OCI-LY7 (cell line): ENCODE results near the gene MRPS22.

Experiments used
- EZH2phosphoT487 ChIP-seq: fragments of 200-600 bp; sonication (generic); IDR thresholded peaks from 2 replicates; pipeline ENCODE4 v1.6.1; 2018; ENCODE audit warnings: low read depth, borderline replicate concordance, mild to moderate bottlenecking, mixed run types, antibody characterized with exemption, low read length, moderate library complexity, mixed read lengths
- TF ChIP-seq, protein P1 (sequence below): fragments of 200-600 bp; sonication (generic); conservative IDR thresholded peaks from 2 replicates; pipeline ENCODE4 v1.5.1; 2014; ENCODE audit warnings: mild to moderate bottlenecking, antibody characterized with exemption, low read length, moderate library complexity, mixed read lengths

DNA sequence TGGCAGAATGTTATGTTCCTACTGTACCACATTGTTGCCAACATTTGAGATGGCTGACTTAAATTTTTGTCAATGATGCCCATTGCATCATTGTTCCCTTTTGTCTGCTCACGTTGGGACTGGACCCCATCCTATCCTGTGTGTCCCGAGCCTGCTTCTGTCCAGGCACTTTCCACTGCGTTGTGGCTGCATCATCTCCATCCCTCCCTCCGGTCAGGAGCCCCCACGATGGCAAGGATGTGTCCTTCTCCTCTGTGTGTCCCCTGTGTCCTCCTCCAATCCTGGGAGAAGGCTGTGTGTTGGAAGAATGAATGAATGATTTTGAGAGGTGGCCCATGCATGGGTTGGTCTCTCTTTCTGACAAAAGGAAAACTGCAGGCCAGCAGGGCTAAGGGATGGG, 19.4 kb upstream of the MRPS22 start:
- TF ChIP-seq, protein P1, sequence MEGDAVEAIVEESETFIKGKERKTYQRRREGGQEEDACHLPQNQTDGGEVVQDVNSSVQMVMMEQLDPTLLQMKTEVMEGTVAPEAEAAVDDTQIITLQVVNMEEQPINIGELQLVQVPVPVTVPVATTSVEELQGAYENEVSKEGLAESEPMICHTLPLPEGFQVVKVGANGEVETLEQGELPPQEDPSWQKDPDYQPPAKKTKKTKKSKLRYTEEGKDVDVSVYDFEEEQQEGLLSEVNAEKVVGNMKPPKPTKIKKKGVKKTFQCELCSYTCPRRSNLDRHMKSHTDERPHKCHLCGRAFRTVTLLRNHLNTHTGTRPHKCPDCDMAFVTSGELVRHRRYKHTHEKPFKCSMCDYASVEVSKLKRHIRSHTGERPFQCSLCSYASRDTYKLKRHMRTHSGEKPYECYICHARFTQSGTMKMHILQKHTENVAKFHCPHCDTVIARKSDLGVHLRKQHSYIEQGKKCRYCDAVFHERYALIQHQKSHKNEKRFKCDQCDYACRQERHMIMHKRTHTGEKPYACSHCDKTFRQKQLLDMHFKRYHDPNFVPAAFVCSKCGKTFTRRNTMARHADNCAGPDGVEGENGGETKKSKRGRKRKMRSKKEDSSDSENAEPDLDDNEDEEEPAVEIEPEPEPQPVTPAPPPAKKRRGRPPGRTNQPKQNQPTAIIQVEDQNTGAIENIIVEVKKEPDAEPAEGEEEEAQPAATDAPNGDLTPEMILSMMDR, result no peak
- no peak for TF ChIP-seq EZH2phosphoT487
